VCaP (cell line): ENCODE results near the gene METTL16.

ENCODE experiments used
- H3K27ac ChIP-seq: fragments of 450-650 bp; 2 replicates; pipeline ENCODE4 v1.5.1; 2017
- TF ChIP-seq, protein P1 (sequence below): fragments of 450-650 bp; conservative IDR thresholded peaks from 2 replicates; pipeline ENCODE4 v1.5.1; 2017; ENCODE audit warnings: mild to moderate bottlenecking, moderate library complexity

Gene METTL16

GRCh38 chr17:2433696-2434095, 78.0 kb downstream of the METTL16 start:
- TF ChIP-seq, protein P1, sequence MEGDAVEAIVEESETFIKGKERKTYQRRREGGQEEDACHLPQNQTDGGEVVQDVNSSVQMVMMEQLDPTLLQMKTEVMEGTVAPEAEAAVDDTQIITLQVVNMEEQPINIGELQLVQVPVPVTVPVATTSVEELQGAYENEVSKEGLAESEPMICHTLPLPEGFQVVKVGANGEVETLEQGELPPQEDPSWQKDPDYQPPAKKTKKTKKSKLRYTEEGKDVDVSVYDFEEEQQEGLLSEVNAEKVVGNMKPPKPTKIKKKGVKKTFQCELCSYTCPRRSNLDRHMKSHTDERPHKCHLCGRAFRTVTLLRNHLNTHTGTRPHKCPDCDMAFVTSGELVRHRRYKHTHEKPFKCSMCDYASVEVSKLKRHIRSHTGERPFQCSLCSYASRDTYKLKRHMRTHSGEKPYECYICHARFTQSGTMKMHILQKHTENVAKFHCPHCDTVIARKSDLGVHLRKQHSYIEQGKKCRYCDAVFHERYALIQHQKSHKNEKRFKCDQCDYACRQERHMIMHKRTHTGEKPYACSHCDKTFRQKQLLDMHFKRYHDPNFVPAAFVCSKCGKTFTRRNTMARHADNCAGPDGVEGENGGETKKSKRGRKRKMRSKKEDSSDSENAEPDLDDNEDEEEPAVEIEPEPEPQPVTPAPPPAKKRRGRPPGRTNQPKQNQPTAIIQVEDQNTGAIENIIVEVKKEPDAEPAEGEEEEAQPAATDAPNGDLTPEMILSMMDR: no peak
- no peak overlapping the region for H3K27ac ChIP-seq

DNA sequence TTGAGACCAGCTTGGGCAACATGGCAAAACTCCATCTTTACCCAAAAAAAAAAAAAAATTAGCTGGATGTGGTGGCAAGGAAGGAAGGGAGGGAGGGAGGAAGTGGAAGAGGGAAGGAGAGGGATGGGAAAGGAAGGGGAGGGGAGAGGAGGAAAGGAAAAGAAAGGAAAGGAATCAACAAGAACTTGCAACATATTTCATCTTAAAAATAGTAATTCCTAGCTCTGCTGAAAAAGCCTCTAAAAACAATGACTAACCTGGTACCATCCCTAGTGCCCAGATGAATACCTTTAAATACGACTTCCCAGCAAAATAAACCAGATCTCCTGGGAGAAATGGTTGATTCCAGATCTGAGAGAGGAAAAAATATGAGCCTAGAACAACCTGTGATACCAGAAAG, 83.8 kb downstream of the METTL16 start:
- no peak overlapping the region for H3K27ac ChIP-seq
- TF ChIP-seq, protein P1: no peak

DNA sequence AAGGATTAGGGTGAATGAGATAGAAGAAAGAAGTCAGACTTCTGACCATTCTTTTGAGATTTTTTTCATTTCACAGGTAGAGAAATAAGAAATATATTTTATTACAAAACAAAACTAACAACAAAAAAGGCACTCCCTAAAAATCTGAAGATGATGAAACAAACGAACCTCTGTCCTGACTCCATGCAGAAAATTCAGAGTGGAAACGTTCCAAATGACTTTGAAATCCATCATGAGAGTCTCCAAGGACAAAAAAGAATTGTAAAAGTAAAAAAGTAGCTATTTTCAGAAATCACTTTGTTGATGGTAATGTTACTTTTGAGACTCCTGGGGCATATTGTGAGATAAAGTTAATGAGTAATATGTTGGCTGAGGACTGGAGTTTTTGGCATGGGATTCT, 84.5 kb downstream of the METTL16 start:
- TF ChIP-seq, protein P1: no peak
- H3K27ac ChIP-seq: no peak overlapping the region

GRCh38 chr17:2423271-2423670, 88.4 kb downstream of the METTL16 start:
- TF ChIP-seq, protein P1: no peak
- H3K27ac ChIP-seq: no peak overlapping the region

DNA sequence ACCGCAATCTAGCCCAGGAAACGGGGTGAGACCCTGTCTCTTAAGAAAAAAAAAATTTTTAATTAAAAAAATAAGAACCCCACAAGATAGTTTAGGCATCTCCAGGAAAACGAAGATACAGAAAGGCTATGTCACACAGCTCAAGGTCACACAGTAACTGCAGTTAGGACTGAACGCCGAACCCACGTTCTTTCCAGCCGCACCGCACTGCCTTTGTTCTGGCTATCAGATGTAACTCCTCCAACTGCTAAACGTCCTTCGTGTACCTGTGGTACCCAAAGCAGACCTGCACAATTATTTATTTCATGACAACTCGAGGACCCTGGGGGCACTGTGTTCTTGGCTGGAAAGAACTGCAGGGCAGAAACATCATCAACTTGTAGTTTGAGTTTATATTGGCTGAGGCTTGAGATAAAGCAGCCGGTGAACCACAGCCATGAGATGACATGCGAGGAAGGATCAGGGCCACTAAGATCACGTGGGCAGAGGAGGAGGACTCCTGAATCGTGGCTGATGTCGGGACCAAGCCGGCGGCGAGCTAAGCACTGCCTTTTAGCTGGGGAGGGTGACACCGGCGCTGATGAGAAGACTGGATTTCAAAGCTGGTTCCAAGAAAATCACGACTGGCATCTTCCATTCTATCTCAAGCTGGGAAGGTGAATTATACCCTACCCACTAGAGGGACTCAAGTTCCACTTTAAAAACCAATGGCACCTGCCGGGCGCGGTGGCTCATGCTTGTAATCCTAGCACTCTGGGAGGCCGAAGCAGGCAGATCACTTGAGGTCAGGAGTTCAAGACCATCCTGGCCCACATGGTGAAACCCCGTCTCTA, 90.2 kb downstream of the METTL16 start:
- no peak overlapping the region for H3K27ac ChIP-seq

DNA sequence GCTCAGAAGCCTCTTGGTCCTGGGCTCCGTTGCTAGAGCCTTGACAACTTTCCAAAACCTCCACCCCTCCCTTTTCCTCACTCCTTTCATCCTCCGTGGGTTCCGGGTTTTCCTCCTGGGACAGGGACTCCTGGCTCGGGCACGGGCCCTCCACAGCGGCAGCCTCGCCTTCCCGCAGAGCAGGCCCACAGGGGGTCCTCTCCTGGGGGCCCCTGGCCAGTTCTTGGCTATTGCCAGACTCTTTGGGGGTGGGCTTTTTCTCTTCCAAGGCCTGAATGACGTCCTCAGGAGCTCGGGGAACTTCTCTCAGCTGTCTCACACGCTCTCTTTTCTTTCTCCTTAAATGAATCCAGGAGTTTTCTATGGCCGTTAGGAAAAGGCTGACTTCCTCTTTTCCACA, 91.5 kb downstream of the METTL16 start:
- H3K27ac ChIP-seq: no peak overlapping the region
- TF ChIP-seq, protein P1: no peak

More for the DNA sequence above, 90.2 kb downstream of the METTL16 start:
- TF ChIP-seq, protein P1: no peak

DNA sequence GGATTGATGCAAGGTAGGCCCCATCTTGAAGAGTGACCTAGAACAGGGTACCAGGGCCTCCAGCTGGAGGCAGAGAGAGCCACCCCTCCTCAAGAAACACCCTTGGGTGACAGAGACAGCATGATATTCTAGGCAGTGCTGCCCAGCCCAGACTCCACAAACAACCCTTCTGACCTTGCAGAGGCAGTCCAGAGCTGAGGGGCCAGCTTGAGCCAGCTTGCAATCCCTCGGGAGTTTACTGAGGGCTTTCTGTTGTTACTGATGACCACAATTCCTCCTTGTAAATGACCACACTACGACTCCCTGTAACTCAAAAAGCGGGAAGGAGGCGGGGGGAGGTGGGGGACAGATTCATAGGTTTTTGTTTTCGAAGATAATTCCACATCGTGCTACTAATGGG, 92.2 kb downstream of the METTL16 start:
- TF ChIP-seq, protein P1: no peak

More for the DNA sequence above, 92.2 kb downstream of the METTL16 start:
- peak overlapping the region; percentile 37; the same call in 1 of the 2 replicates for H3K27ac ChIP-seq
